ENCODE measurements around the gene SLC35G3. TPM values are rescaled to one million over a fixed set of nuclear protein-coding genes. Genes with fewer than 3 reads are reported as not detected.
A peak's percentile ranks its signal among the peaks of the same experiment; 100 is the strongest.

The SLC35G3 gene
- total and polyA plus RNA-seq, 2 of the 4 experiments (the other 2 are of a cell fraction) = not detected

DNA sequence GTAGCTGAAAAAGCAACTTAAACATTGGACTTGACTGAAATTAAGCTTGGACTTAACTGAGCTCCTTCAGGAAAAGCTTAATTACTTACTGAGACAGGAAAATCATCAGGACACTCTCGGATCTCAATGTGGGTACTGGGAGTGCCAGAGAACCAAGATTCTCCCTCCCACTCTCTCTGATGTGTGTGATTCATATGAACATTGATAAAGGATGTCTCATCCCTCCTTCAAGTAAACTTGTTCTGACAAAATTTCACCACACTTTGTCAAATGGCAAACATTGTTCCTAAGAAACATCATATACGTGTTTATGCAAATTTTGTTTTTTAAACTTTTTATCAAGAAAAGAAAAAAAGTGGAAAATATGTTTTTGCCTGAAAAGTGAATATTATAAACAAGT lies 44.6 kb upstream of the SLC35G3 start:
- POLR2A ChIA-PET (ENCODE audit: unreplicated experiment) = no interaction called here

More for the DNA sequence above, 44.6 kb upstream of the SLC35G3 start:
- Histone ChIP-seq H3K36me3 (ENCODE audit: control insufficient read depth, insufficient read depth, low read length) (no peaks in the 10 kb centered on the region), H4K91ac (ENCODE audit: insufficient read depth, low read depth, low read length) (no peak overlapping the region), H4K20me1 (ENCODE audit: insufficient read depth, low read length) (no peaks in the 10 kb centered on the region; the same call in 1 of the 2 replicates), H3K9ac (ENCODE audit: low read depth, low read length) (no peak overlapping the region), H2AK5ac (ENCODE audit: low read depth, low read length) (no peak overlapping the region), H3K18ac (ENCODE audit: low read depth, low read length) (no peak overlapping the region), H2AFZ (replicated peaks; ENCODE audit: low read length, poor library complexity) (no peak overlapping the region), H2BK120ac (ENCODE audit: low read depth, low read length) (no peak overlapping the region), H3K9me3 (ENCODE audit: control insufficient read depth, insufficient read depth, low read length) (no peaks in the 10 kb centered on the region; the same call in 1 of the 2 replicates), H3K4ac (ENCODE audit: low read depth, low read length) (no peak overlapping the region), H3K14ac (replicated peaks; ENCODE audit: low read depth, low read length) (no peak overlapping the region), H3K9me1 (ENCODE audit: insufficient read depth, low read length) (peaks cover 4% of the 10 kb centered on the region; the same call in 1 of the 2 replicates), H2BK15ac (ENCODE audit: low read depth, low read length) (no peak overlapping the region), H4K5ac (ENCODE audit: low read depth, low read length) (no peak overlapping the region), H3K4me2 (ENCODE audit: low read depth, low read length) (peak overlapping the region; percentile 39; the same call in 1 of the 2 replicates), H3K27ac (ENCODE audit: insufficient read depth, low read length) (no peak overlapping the region), H2BK5ac (ENCODE audit: low read depth, low read length, poor library complexity, severe bottlenecking) (no peak overlapping the region), H3K4me1 (ENCODE audit: control insufficient read depth, insufficient read depth, low read length) (peaks cover 5% of the 10 kb centered on the region), H4K8ac (ENCODE audit: low read depth in 2 of 2, low read length in 2 of 2) (no peak overlapping the region), H2AK9ac (replicated peaks; ENCODE audit: low read depth, low read length, poor library complexity) (no peak overlapping the region), H3K79me1 (ENCODE audit: low read depth in 1 of 2, low read length in 2 of 2) (peaks cover 5 to 16% of the 10 kb centered on the region in 2 experiments; a peak in 3 of 4 replicates), H3K4me3 (ENCODE audit: insufficient read depth, low read depth, low read length) (no peak overlapping the region), H3K56ac (ENCODE audit: extremely low read depth, insufficient read depth, low read length) (no peak overlapping the region), H3K23ac (ENCODE audit: low read depth, low read length) (no peak overlapping the region), H3K27me3 (ENCODE audit: control insufficient read depth, insufficient read depth, low read length) (no peaks in the 10 kb centered on the region), H2BK20ac (ENCODE audit: low read depth, low read length) (no peak overlapping the region)
- CTCF ChIA-PET = interaction anchor here (0.6 kb wide), 1 partner anchor 260 kb away, joined by 6 read pairs; no protein-coding TSS in a partner anchor
- intact Hi-C loops (cut with micrococcal nuclease) (no loop called here), in situ Hi-C loops (cut with MboI; ENCODE audit: low sequenced_read_pairs) (no loop called here), dilution Hi-C loops (cut with HindIII; ENCODE audit: low sequenced_read_pairs, unreplicated experiment) (no loop called here)
- no TSS peak for BruUV-seq (replicated peaks)
- WGBS, 2 experiments (ENCODE audit: extremely low coverage in 2 of 2, insufficient read length in 1 of 2) = no CpG with 5 or more reads among the region's 2 CpGs
- DNase-seq (peak; percentile 78), ATAC-seq (ENCODE audit: low read depth) (peak; percentile 15; the same call in 1 of the 2 replicates)
- TF ChIP-seq NFE2L2 (IDR thresholded peaks at IDR 0.05; ENCODE audit: low read depth, low read length) (no peak), MAZ (IDR thresholded peaks at IDR 0.05; ENCODE audit: borderline replicate concordance, low read depth, low read length) (no peak), RAD21 (IDR thresholded peaks at IDR 0.05; ENCODE audit: low read length) (no peak), BHLHE40 (IDR thresholded peaks at IDR 0.05; ENCODE audit: low read depth, low read length) (no peak), MAFK (IDR thresholded peaks at IDR 0.05; ENCODE audit: low read depth, low read length) (no peak), POLR2A (IDR thresholded peaks at IDR 0.05; ENCODE audit: low read depth, low read length) (no peak), ELK1 (IDR thresholded peaks at IDR 0.05; ENCODE audit: borderline replicate concordance, low read depth, low read length) (no peak), SMC3 (IDR thresholded peaks at IDR 0.05; ENCODE audit: low read depth, low read length) (no peak), FOS (IDR thresholded peaks at IDR 0.05; ENCODE audit: low read depth, low read length) (peak; percentile 80), MXI1 (IDR thresholded peaks at IDR 0.05; ENCODE audit: borderline replicate concordance, low read depth, low read length) (no peak), RCOR1 (IDR thresholded peaks at IDR 0.05; ENCODE audit: insufficient replicate concordance, low read length) (no peak), CHD1 (IDR thresholded peaks at IDR 0.05; ENCODE audit: low read depth, low read length) (no peak), RFX5 (IDR thresholded peaks at IDR 0.05; ENCODE audit: low read depth, low read length) (no peak), CEBPB (IDR thresholded peaks at IDR 0.05; ENCODE audit: low read depth, low read length) (peak; percentile 79)
- TF ChIP-seq, protein P1, sequence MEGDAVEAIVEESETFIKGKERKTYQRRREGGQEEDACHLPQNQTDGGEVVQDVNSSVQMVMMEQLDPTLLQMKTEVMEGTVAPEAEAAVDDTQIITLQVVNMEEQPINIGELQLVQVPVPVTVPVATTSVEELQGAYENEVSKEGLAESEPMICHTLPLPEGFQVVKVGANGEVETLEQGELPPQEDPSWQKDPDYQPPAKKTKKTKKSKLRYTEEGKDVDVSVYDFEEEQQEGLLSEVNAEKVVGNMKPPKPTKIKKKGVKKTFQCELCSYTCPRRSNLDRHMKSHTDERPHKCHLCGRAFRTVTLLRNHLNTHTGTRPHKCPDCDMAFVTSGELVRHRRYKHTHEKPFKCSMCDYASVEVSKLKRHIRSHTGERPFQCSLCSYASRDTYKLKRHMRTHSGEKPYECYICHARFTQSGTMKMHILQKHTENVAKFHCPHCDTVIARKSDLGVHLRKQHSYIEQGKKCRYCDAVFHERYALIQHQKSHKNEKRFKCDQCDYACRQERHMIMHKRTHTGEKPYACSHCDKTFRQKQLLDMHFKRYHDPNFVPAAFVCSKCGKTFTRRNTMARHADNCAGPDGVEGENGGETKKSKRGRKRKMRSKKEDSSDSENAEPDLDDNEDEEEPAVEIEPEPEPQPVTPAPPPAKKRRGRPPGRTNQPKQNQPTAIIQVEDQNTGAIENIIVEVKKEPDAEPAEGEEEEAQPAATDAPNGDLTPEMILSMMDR (conservative IDR thresholded peaks at IDR 0.05; ENCODE audit: low read depth, low read length) = no peak
- TF ChIP-seq, protein P2, sequence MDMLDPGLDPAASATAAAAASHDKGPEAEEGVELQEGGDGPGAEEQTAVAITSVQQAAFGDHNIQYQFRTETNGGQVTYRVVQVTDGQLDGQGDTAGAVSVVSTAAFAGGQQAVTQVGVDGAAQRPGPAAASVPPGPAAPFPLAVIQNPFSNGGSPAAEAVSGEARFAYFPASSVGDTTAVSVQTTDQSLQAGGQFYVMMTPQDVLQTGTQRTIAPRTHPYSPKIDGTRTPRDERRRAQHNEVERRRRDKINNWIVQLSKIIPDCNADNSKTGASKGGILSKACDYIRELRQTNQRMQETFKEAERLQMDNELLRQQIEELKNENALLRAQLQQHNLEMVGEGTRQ (IDR thresholded peaks at IDR 0.05; ENCODE audit: low read depth, low read length) = no peak
